HG03095 (cell line): ENCODE results near the gene GATA6.
A peak's percentile ranks its signal among the peaks of the same experiment; 100 is the strongest.

Experiments
- ATAC-seq: cut with Tn5 transposase; IDR thresholded peaks from one replicate; pipeline ENCODE4 v1.9.1; 2021; ENCODE audit warnings: moderate library complexity; ENCODE audit not compliant: unreplicated experiment

The GATA6 gene

GRCh38 chr18:22169011-22169888 is at the start of gene GATA6:
Gene GATA6 (plus strand): TSS chr18:22169589. CDS start chr18:22171145, 1,556 bp downstream.
- ATAC-seq, result peak; percentile 59

- no peak for ATAC-seq
Observed at GRCh38 chr18:22124970-22125369, 44.4 kb upstream of the GATA6 start.

- ATAC-seq, result no peak
Observed at GRCh38 chr18:22128954-22129353, 40.4 kb upstream of the GATA6 start.

GRCh38 chr18:22129778-22130177 is 39.6 kb upstream of the GATA6 start:
- ATAC-seq, result no peak

GRCh38 chr18:22132258-22132657 is 37.1 kb upstream of the GATA6 start:
- no peak for ATAC-seq

GRCh38 chr18:22132763-22133162 is 36.6 kb upstream of the GATA6 start:
- no peak for ATAC-seq

GRCh38 chr18:22136395-22136794 is 33.0 kb upstream of the GATA6 start:
- no peak for ATAC-seq

- no peak for ATAC-seq
Observed at GRCh38 chr18:22141211-22141610, 28.2 kb upstream of the GATA6 start.

GRCh38 chr18:22143347-22144340 is 25.7 kb upstream of the GATA6 start:
- ATAC-seq, result no peak

GRCh38 chr18:22145160-22145559 is 24.2 kb upstream of the GATA6 start:
- no peak for ATAC-seq

GRCh38 chr18:22149710-22150109 is 19.7 kb upstream of the GATA6 start:
- no peak for ATAC-seq

- no peak for ATAC-seq
Observed at GRCh38 chr18:22152093-22152492, 17.3 kb upstream of the GATA6 start.

- no peak for ATAC-seq
Observed at GRCh38 chr18:22153428-22153827, 16.0 kb upstream of the GATA6 start.

GRCh38 chr18:22155584-22155983 is 13.8 kb upstream of the GATA6 start:
- ATAC-seq, result no peak

- ATAC-seq, result no peak
Observed at GRCh38 chr18:22159014-22159413, 10.4 kb upstream of the GATA6 start.

- no peak for ATAC-seq
Observed at GRCh38 chr18:22161090-22161489, 8.3 kb upstream of the GATA6 start.

GRCh38 chr18:22163416-22164161 is 5.8 kb upstream of the GATA6 start:
- no peak for ATAC-seq

- no peak for ATAC-seq
Observed at GRCh38 chr18:22164337-22165048, 4.9 kb upstream of the GATA6 start.

GRCh38 chr18:22165049-22165602 is 4.3 kb upstream of the GATA6 start:
- no peak for ATAC-seq

- ATAC-seq, result no peak
Observed at GRCh38 chr18:22165603-22166068, 3.8 kb upstream of the GATA6 start.
